Measurements from ENCODE around the gene TMEM95.
A peak's percentile ranks its signal among the peaks of the same experiment; 100 is the strongest.

Gene TMEM95

GRCh38 chr17:7347630-7348477 is 7.1 kb upstream of the TMEM95 start:
- peak in 1 of 2 donors; percentile 18 for DNase-seq (ENCODE audit: low read depth in 2 of 2)
- no peak overlapping the region for H3K4me3 ChIP-seq (replicated peaks in 1 of 2; ENCODE audit: low read depth in 2 of 2, low read length in 2 of 2)
- TF ChIP-seq CTCF (IDR thresholded peaks at IDR 0.05; ENCODE audit: low read depth, low read length): no peak

- no peak overlapping the region for H3K4me3 ChIP-seq (replicated peaks in 1 of 2; ENCODE audit: low read depth in 2 of 2, low read length in 2 of 2)
Measured at GRCh38 chr17:7348478-7349242, 6.3 kb upstream of the TMEM95 start.

GRCh38 chr17:7351665-7352502 is 3.1 kb upstream of the TMEM95 start, which contains the start of gene KCTD11:
Gene KCTD11 (plus strand): TSS chr17:7352162.
- DNase-seq (ENCODE audit: low read depth in 2 of 2): peak; percentile 92 to 95
- H3K4me3 ChIP-seq (replicated peaks in 1 of 2; ENCODE audit: low read depth in 2 of 2, low read length in 2 of 2): peak within 1 kb of the TSS; percentile 88 to 94
- peak; percentile 58 for TF ChIP-seq CTCF (IDR thresholded peaks at IDR 0.05; ENCODE audit: low read depth, low read length)

More at GRCh38 chr17:7348478-7349242, 6.3 kb upstream of the TMEM95 start:
- DNase-seq (ENCODE audit: low read depth in 2 of 2): peak; percentile 48 to 80
- no peak for TF ChIP-seq CTCF (IDR thresholded peaks at IDR 0.05; ENCODE audit: low read depth, low read length)

- no peak for TF ChIP-seq CTCF (IDR thresholded peaks at IDR 0.05; ENCODE audit: low read depth, low read length)
- peak overlapping the region; percentile 88 to 94 for H3K4me3 ChIP-seq (replicated peaks in 1 of 2; ENCODE audit: low read depth in 2 of 2, low read length in 2 of 2)
- DNase-seq (ENCODE audit: low read depth in 2 of 2): no peak
Measured at GRCh38 chr17:7352503-7352889, 2.5 kb upstream of the TMEM95 start.

- DNase-seq (ENCODE audit: low read depth in 2 of 2): no peak
- no peak for TF ChIP-seq CTCF (IDR thresholded peaks at IDR 0.05; ENCODE audit: low read depth, low read length)
- peak overlapping the region; percentile 88 to 94 for H3K4me3 ChIP-seq (replicated peaks in 1 of 2; ENCODE audit: low read depth in 2 of 2, low read length in 2 of 2)
Measured at GRCh38 chr17:7352910-7353635, 1.9 kb upstream of the TMEM95 start.
